ENCODE data around the gene ZFAND3. TPM values are rescaled to one million over a fixed set of nuclear protein-coding genes. Genes with fewer than 3 reads are reported as not detected.

ZFAND3 gene
- polyA plus RNA-seq, 1 of the 3 experiments (the other 2 are of a cell fraction) = 16.7 TPM

- no peak for TF ChIP-seq REST (IDR thresholded peaks at IDR 0.05; ENCODE audit: low read depth, low read length)
These were observed 287.5 kb downstream of the ZFAND3 start (continued) for GRCh38 chr6:38107073-38107472.

GRCh38 chr6:38110481-38110971, 291.0 kb downstream of the ZFAND3 start:
- Histone ChIP-seq H4K20me1 (ENCODE audit: insufficient read depth) (peaks cover 36% of the 10 kb centered on the region), H3K9me3 (no peaks in the 10 kb centered on the region), H3K4me2 (no peak overlapping the region), H3K9ac (no peak overlapping the region), H2AFZ (ENCODE audit: low read depth) (no peak overlapping the region), H3K4me3 (ENCODE audit: low read depth in 2 of 2, low read length in 1 of 2) (no peak overlapping the region), H3K36me3 (replicated peaks in 1 of 2; ENCODE audit: control insufficient read depth in 1 of 2, insufficient read depth in 2 of 2, low read length in 1 of 2) (peaks cover 4 to 5% of the 10 kb centered on the region in 2 experiments), H3K27me3 (ENCODE audit: insufficient read depth) (no peaks in the 10 kb centered on the region), H3K4me1 (ENCODE audit: control insufficient read depth in 1 of 2, insufficient read depth in 2 of 2, low read depth in 1 of 2, low read length in 1 of 2) (peaks cover 0 to 12% of the 10 kb centered on the region in 2 experiments; a peak in 2 of 4 replicates), H3K79me2 (ENCODE audit: insufficient read depth) (peaks cover 20% of the 10 kb centered on the region; the same call in 1 of the 2 replicates), H3F3A (replicated peaks; ENCODE audit: insufficient read depth) (no peaks in the 10 kb centered on the region), H3K9me2 (no peaks in the 10 kb centered on the region), H3K27ac (ENCODE audit: low read depth in 2 of 2, low read length in 1 of 2) (no peak overlapping the region; a peak in 1 of 4 replicates)
- ChIA-PET CTCF (interaction anchor here (1.0 to 2.7 kb wide), 3 partner anchors 10 to 384 kb away, joined by 3 to 9 read pairs (median 3); no protein-coding TSS in a partner anchor), POLR2A (no interaction called here)
- WGBS (ENCODE audit: low lambda C conversion rate) = 84% methylated on average over 8 of the region's 8 CpGs
- no peak for DNase-seq
- TF ChIP-seq POLR2AphosphoS5 (IDR thresholded peaks at IDR 0.05; ENCODE audit: low read depth, low read length) (no peak), PBX3 (IDR thresholded peaks at IDR 0.05) (peak; percentile 40; the same call in 1 of the 2 replicates)

GRCh38 chr6:38112181-38112580, 292.7 kb downstream of the ZFAND3 start:
- no peak overlapping the region for H3K4me3 ChIP-seq (ENCODE audit: low read depth in 2 of 2, low read length in 1 of 2)
- H3K4me2 ChIP-seq = no peak overlapping the region
- ChIA-PET POLR2A (interaction anchor here (0.6 kb wide), 1 partner anchor 22 kb away, joined by 4 read pairs; no protein-coding TSS in a partner anchor), CTCF (interaction anchor here (1.1 to 1.2 kb wide), 2 partner anchors 18 to 46 kb away, joined by 3 read pairs; no protein-coding TSS in a partner anchor)
- no peaks in the 10 kb centered on the region for H3K9me3 ChIP-seq
- DNase-seq = no peak
- H2AFZ ChIP-seq (ENCODE audit: low read depth) = no peak overlapping the region
- H3F3A ChIP-seq (replicated peaks; ENCODE audit: insufficient read depth) = peaks cover 4% of the 10 kb centered on the region
- TF ChIP-seq EP300 (IDR thresholded peaks at IDR 0.05; ENCODE audit: borderline replicate concordance in 1 of 2, low read depth in 1 of 2, low read length in 1 of 2) (no peak), RXRA (IDR thresholded peaks at IDR 0.05; ENCODE audit: borderline replicate concordance, low read depth) (no peak), ELF1 (IDR thresholded peaks at IDR 0.05) (no peak), SMC3 (IDR thresholded peaks at IDR 0.05; ENCODE audit: low read depth, low read length) (no peak), CHD2 (IDR thresholded peaks at IDR 0.05; ENCODE audit: low read length, partially characterized antibody) (no peak), EZH2phosphoT487 (IDR thresholded peaks at IDR 0.05; ENCODE audit: borderline replicate concordance, low read depth) (no peak), CTCF (IDR thresholded peaks at IDR 0.05) (no peak), FOXJ3 (CRISPR knock-in tag; IDR thresholded peaks at IDR 0.05) (no peak)
- H3K9ac ChIP-seq = no peak overlapping the region
- H3K9me2 ChIP-seq = no peaks in the 10 kb centered on the region
- peaks cover 51% of the 10 kb centered on the region for H4K20me1 ChIP-seq (ENCODE audit: insufficient read depth)
- H3K79me2 ChIP-seq (ENCODE audit: insufficient read depth) = peaks cover 18% of the 10 kb centered on the region; the same call in 1 of the 2 replicates
- H3K4me1 ChIP-seq (ENCODE audit: control insufficient read depth in 1 of 2, insufficient read depth in 2 of 2, low read depth in 1 of 2, low read length in 1 of 2) = peaks cover 11 to 12% of the 10 kb centered on the region in 2 experiments; a peak in 3 of 4 replicates
- H3K27me3 ChIP-seq (ENCODE audit: insufficient read depth) = no peaks in the 10 kb centered on the region
- peaks cover 4 to 7% of the 10 kb centered on the region in 2 experiments for H3K36me3 ChIP-seq (replicated peaks in 1 of 2; ENCODE audit: control insufficient read depth in 1 of 2, insufficient read depth in 2 of 2, low read length in 1 of 2)
- 96% methylated on average over 5 of the region's 5 CpGs for WGBS (ENCODE audit: low lambda C conversion rate)
- H3K27ac ChIP-seq (ENCODE audit: low read depth in 2 of 2, low read length in 1 of 2) = no peak overlapping the region

All from SK-N-SH (cell line).